Naive thymus-derived CD4-positive, alpha-beta T cell (primary cell): ENCODE results near the gene TAGLN2. TPM values are rescaled to one million over a fixed set of nuclear protein-coding genes. Genes with fewer than 3 reads are reported as not detected.
A peak's percentile ranks its signal among the peaks of the same experiment; 100 is the strongest.

Experiments used
- ATAC-seq: fragments of 150-1000 bp; cut with Tn5 transposase; 2 replicates; pipeline ENCODE4 v1.10.0; 2021; ENCODE audit warnings: mild to moderate bottlenecking, moderate library complexity
- CTCF ChIA-PET: fragments of 350-600 bp; sonication (Branson Sonifier 250); formaldehyde crosslinking; loops from one replicate; lab custom pipeline; 2021; ENCODE audit warnings: antibody characterized with exemption; lab: Charles Lee
- POLR2A ChIA-PET: fragments of 350-600 bp; sonication (Branson Sonifier 250); formaldehyde crosslinking; loops from one replicate; lab custom pipeline; 2021; ENCODE audit warnings: antibody characterized with exemption, inconsistent platforms; lab: Charles Lee
- DNase-seq, 9 donors: peaks; one replicate each; pipeline versions ENCODE4 v3.0.0 to v3.0.0-alpha.2; 2020 to 2022; ENCODE audit warnings: mixed read lengths in 1 of 9
- H3K27ac ChIP-seq: one replicate; pipeline ENCODE4 v1.7.0; 2013; ENCODE audit warnings: mild to moderate bottlenecking, low read depth, low read length, moderate library complexity
- H3K27me3 ChIP-seq, 2 donors: one replicate each; pipeline ENCODE4 v1.7.0; 2013; ENCODE audit warnings: low read length in 2 of 2, mild to moderate bottlenecking in 2 of 2, moderate library complexity in 2 of 2; ENCODE audit not compliant: control insufficient read depth in 2 of 2, insufficient read depth in 2 of 2
- H3K36me3 ChIP-seq, 3 experiments: 1 replicate in 2 of 3; 2 replicates in 1 of 3; pipeline ENCODE4 v1.7.0; 2013; ENCODE audit warnings: low read length in 3 of 3, mild to moderate bottlenecking in 3 of 3, moderate library complexity in 1 of 3; ENCODE audit not compliant: insufficient read depth in 3 of 3, control insufficient read depth in 2 of 3
- H3K4me1 ChIP-seq, 2 donors: one replicate each; pipeline ENCODE4 v1.7.0; 2013; ENCODE audit warnings: low read length in 2 of 2, mild to moderate bottlenecking in 2 of 2, moderate library complexity in 1 of 2; ENCODE audit not compliant: control insufficient read depth in 2 of 2, insufficient read depth in 2 of 2
- H3K4me3 ChIP-seq: 2 replicates; pipeline ENCODE4 v1.7.0; 2013; ENCODE audit warnings: mild to moderate bottlenecking, low read length
- H3K9me3 ChIP-seq, 3 experiments: 1 replicate in 2 of 3; 2 replicates in 1 of 3; pipeline ENCODE4 v1.7.0; 2013; ENCODE audit warnings: low read length in 3 of 3; ENCODE audit not compliant: control insufficient read depth in 2 of 3
- H3K27ac Mint-ChIP-seq, 9 donors: one replicate each; pipeline ENCODE4 v1.8.0; 2020 to 2022; ENCODE audit warnings: mixed read lengths in 9 of 9, mild to moderate bottlenecking in 8 of 9, moderate library complexity in 5 of 9, inconsistent platforms in 2 of 9
- H3K27me3 Mint-ChIP-seq, 5 donors: one replicate each; pipeline ENCODE4 v1.8.0; 2021 to 2022; ENCODE audit warnings: mixed read lengths in 5 of 5, mild to moderate bottlenecking in 1 of 5
- H3K36me3 Mint-ChIP-seq, 5 donors: one replicate each; pipeline ENCODE4 v1.8.0; 2020 to 2022; ENCODE audit warnings: mixed read lengths in 5 of 5, mild to moderate bottlenecking in 3 of 5, inconsistent platforms in 1 of 5
- H3K4me1 Mint-ChIP-seq, 7 donors: one replicate each; pipeline ENCODE4 v1.8.0; 2020 to 2022; ENCODE audit warnings: mixed read lengths in 7 of 7, mild to moderate bottlenecking in 3 of 7, inconsistent platforms in 1 of 7
- H3K4me3 Mint-ChIP-seq, 10 donors: one replicate each; pipeline ENCODE4 v1.8.0; 2020 to 2022; ENCODE audit warnings: mild to moderate bottlenecking in 10 of 10, mixed read lengths in 10 of 10, moderate library complexity in 6 of 10, inconsistent platforms in 2 of 10
- H3K9me3 Mint-ChIP-seq, 11 donors: one replicate each; pipeline ENCODE4 v1.8.0; 2020 to 2022; ENCODE audit warnings: mixed read lengths in 11 of 11, mild to moderate bottlenecking in 4 of 11, inconsistent platforms in 1 of 11, moderate library complexity in 1 of 11
- intact Hi-C, 2 donors: fragments of 100-400 bp; cut with micrococcal nuclease; formaldehyde crosslinking; loops; one replicate each; pipeline ENCODE4 v1.15.1; 2023
- polyA plus RNA-seq, 2 donors: library from polyadenylated mRNA; unstranded; fragments of 300-500 nt; fragmentation: Illumina TruSeq; gene quantifications; one replicate each; pipeline ENCODE4 v1.2.3, GENCODE V29; 2021
- total RNA-seq, 6 experiments: library from RNA in 5 of 6; stranded (reverse) in 5 of 6; gene quantifications; 1 replicate in 5 of 6; 2 replicates in 1 of 6; pipeline ENCODE4 v1.2.3 and lab custom pipeline; 2021 to 2026

The TAGLN2 gene
- total and polyA plus RNA-seq, 7 experiments from 2014 or later = 116 to 662 (median 405) TPM

- Histone ChIP-seq H3K4me3 (no peak overlapping the region), H3K4me1 (peaks cover 33 to 40% of the 10 kb centered on the region in 2 donors), H3K9me3 (no peaks in the 10 kb centered on the region), H3K27me3 (no peaks in the 10 kb centered on the region), H3K27ac (no peak overlapping the region), H3K36me3 (peaks cover 0 to 34% (median 4%) of the 10 kb centered on the region in 3 experiments)
- Mint-ChIP-seq H3K27ac (peak overlapping the region; percentile 16 to 97 (median 74)), H3K27me3 (no peaks in the 10 kb centered on the region), H3K4me3 (no peak overlapping the region), H3K9me3 (peaks cover 0 to 3% (median 0%) of the 10 kb centered on the region in 11 donors), H3K36me3 (peaks cover 0 to 32% (median 4%) of the 10 kb centered on the region in 5 donors), H3K4me1 (peaks cover 53 to 74% (median 65%) of the 10 kb centered on the region in 7 donors)
- CTCF ChIA-PET = interaction anchor here (0.7 to 1.5 kb wide), 3 partner anchors 10 to 23 kb away, joined by 3 to 4 read pairs (median 3); no protein-coding TSS in a partner anchor
- no peak for ATAC-seq
- POLR2A ChIA-PET = interaction anchor here (1.2 kb wide), 1 partner anchor 9 kb away, joined by 3 read pairs; no protein-coding TSS in a partner anchor
- DNase-seq = no peak
- intact Hi-C loops = no loop called here
These were observed 10.9 kb downstream of the TAGLN2 start for GRCh38 chr1:159914252-159915018.

- Mint-ChIP-seq H3K9me3 (peaks cover 0 to 3% (median 0%) of the 10 kb centered on the region in 11 donors), H3K27me3 (no peaks in the 10 kb centered on the region), H3K27ac (peak overlapping the region; percentile 62 to 99 (median 94)), H3K4me3 (peak overlapping the region in 2 of 10 donors; percentile 10 to 18), H3K4me1 (peaks cover 50 to 76% (median 65%) of the 10 kb centered on the region in 7 donors), H3K36me3 (peaks cover 0 to 26% (median 4%) of the 10 kb centered on the region in 5 donors)
- Histone ChIP-seq H3K27ac (no peak overlapping the region), H3K4me3 (no peak overlapping the region), H3K27me3 (no peaks in the 10 kb centered on the region), H3K4me1 (peaks cover 33 to 42% of the 10 kb centered on the region in 2 donors), H3K9me3 (no peaks in the 10 kb centered on the region), H3K36me3 (peaks cover 0 to 26% (median 0%) of the 10 kb centered on the region in 3 experiments)
- ATAC-seq = no peak
- DNase-seq = no peak
- intact Hi-C loops = no loop called here
- ChIA-PET POLR2A (no interaction called here), CTCF (no interaction called here)
These were observed 11.7 kb downstream of the TAGLN2 start for GRCh38 chr1:159913451-159914192.

GRCh38 chr1:159911326-159912070, 13.8 kb downstream of the TAGLN2 start:
- peak in 1 of 9 donors; percentile 14 for DNase-seq
- peaks cover 0 to 1% (median 0%) of the 10 kb centered on the region in 11 donors for H3K9me3 Mint-ChIP-seq

GRCh38 chr1:159908031-159908940, 17.0 kb downstream of the TAGLN2 start:
- POLR2A ChIA-PET = interaction anchor here (1.2 kb wide), 1 partner anchor 17 kb away, joined by 5 read pairs; the partner anchor contains the start of gene TAGLN2
- H3K4me3 ChIP-seq = no peak overlapping the region
- no peaks in the 10 kb centered on the region for H3K36me3 ChIP-seq
- intact Hi-C loops = no loop called here
- DNase-seq (no peak), ATAC-seq (no peak)
- H3K27ac ChIP-seq = no peak overlapping the region
- peaks cover 0 to 7% (median 0%) of the 10 kb centered on the region in 5 donors for H3K27me3 Mint-ChIP-seq
- peaks cover 33 to 41% of the 10 kb centered on the region in 2 donors for H3K4me1 ChIP-seq
- no peak overlapping the region for H3K4me3 Mint-ChIP-seq
- CTCF ChIA-PET = interaction anchor here (0.7 to 1.6 kb wide), 3 partner anchors 14 to 15 kb away, joined by 3 to 5 read pairs (median 4); no protein-coding TSS in a partner anchor
- H3K9me3 ChIP-seq = no peaks in the 10 kb centered on the region
- peaks cover 0 to 3% (median 0%) of the 10 kb centered on the region in 11 donors for H3K9me3 Mint-ChIP-seq
- peak overlapping the region; percentile 23 to 96 (median 80) for H3K27ac Mint-ChIP-seq
- peaks cover 0 to 10% (median 0%) of the 10 kb centered on the region in 5 donors for H3K36me3 Mint-ChIP-seq
- H3K27me3 ChIP-seq = no peaks in the 10 kb centered on the region
- peaks cover 29 to 58% (median 48%) of the 10 kb centered on the region in 7 donors for H3K4me1 Mint-ChIP-seq

More at GRCh38 chr1:159911326-159912070, 13.8 kb downstream of the TAGLN2 start:
- Mint-ChIP-seq H3K27ac (peak overlapping the region; percentile 90 to 99 (median 94)), H3K4me3 (peak overlapping the region; percentile 9 to 84 (median 67)), H3K27me3 (no peaks in the 10 kb centered on the region), H3K36me3 (peaks cover 0 to 15% (median 0%) of the 10 kb centered on the region in 5 donors), H3K4me1 (peaks cover 48 to 85% (median 59%) of the 10 kb centered on the region in 7 donors)
- ChIA-PET POLR2A (interaction anchor here (0.6 kb wide), 1 partner anchor 8 kb away, joined by 3 read pairs; no protein-coding TSS in a partner anchor), CTCF (interaction anchor here (0.8 kb wide), 1 partner anchor 21 kb away, joined by 4 read pairs; no protein-coding TSS in a partner anchor)
- Histone ChIP-seq H3K4me1 (peaks cover 33 to 42% of the 10 kb centered on the region in 2 donors), H3K27ac (peak overlapping the region; percentile 77), H3K36me3 (peaks cover 0 to 7% (median 0%) of the 10 kb centered on the region in 3 experiments), H3K4me3 (peak overlapping the region; percentile 22), H3K9me3 (no peaks in the 10 kb centered on the region), H3K27me3 (no peaks in the 10 kb centered on the region)
- intact Hi-C loops = no loop called here
- ATAC-seq = no peak

GRCh38 chr1:159906960-159907359, 18.3 kb downstream of the TAGLN2 start:
- Mint-ChIP-seq H3K27ac (peak overlapping the region in 5 of 9 donors; percentile 7 to 90 (median 32)), H3K36me3 (peaks cover 0 to 8% (median 0%) of the 10 kb centered on the region in 5 donors), H3K4me3 (no peak overlapping the region), H3K9me3 (peaks cover 0 to 3% (median 0%) of the 10 kb centered on the region in 11 donors), H3K4me1 (peaks cover 23 to 45% (median 34%) of the 10 kb centered on the region in 7 donors), H3K27me3 (peaks cover 0 to 8% (median 0%) of the 10 kb centered on the region in 5 donors)
- Histone ChIP-seq H3K9me3 (no peaks in the 10 kb centered on the region), H3K4me1 (peaks cover 23 to 28% of the 10 kb centered on the region in 2 donors), H3K27ac (no peak overlapping the region), H3K27me3 (no peaks in the 10 kb centered on the region), H3K36me3 (no peaks in the 10 kb centered on the region), H3K4me3 (no peak overlapping the region)
- ChIA-PET CTCF (interaction anchor here (1.3 to 1.6 kb wide), 3 partner anchors 15 to 108 kb away, joined by 3 to 5 read pairs (median 4); no protein-coding TSS in a partner anchor), POLR2A (no interaction called here)
- ATAC-seq (no peak), DNase-seq (no peak)
- intact Hi-C loops = no loop called here
